SK-N-SH (cell line): ENCODE results near the gene LMX1A. TPM values are rescaled to one million over a fixed set of nuclear protein-coding genes. Genes with fewer than 3 reads are reported as not detected.

Source experiments
- CTCF ChIA-PET: fragments of 300-600, 350-600 bp; formaldehyde crosslinking; extraction: SDS; loops from one replicate; lab custom pipeline; 2021; lab: Yijun Ruan, JAX
- POLR2A ChIA-PET: fragments of 350-600 bp; sonication (Branson Sonifier 250); formaldehyde crosslinking; extraction: SDS; loops from one replicate; lab custom pipeline; 2020; ENCODE audit warnings: antibody characterized with exemption, inconsistent platforms; lab: Yijun Ruan, JAX
- DNase-seq: peaks from one replicate; pipeline ENCODE4 v3.0.0; 2012
- H2AFZ ChIP-seq: fragments of 200-600 bp; sonication (generic); 2 replicates; pipeline ENCODE4 v1.8.1; 2016; ENCODE audit warnings: antibody characterized with exemption, mild to moderate bottlenecking, low read depth
- H3F3A ChIP-seq: fragments of 200-600 bp; sonication (generic); replicated peaks from 2 replicates; pipeline ENCODE3; 2016; ENCODE audit warnings: antibody characterized with exemption, mild to moderate bottlenecking; ENCODE audit not compliant: insufficient read depth
- H3K27ac ChIP-seq, 2 experiments: fragments of 200-500 bp in 1 of 2; fragments of 200-600 bp in 1 of 2; sonication (Bioruptor generic) in 1 of 2; sonication (generic), shearing (Covaris generic) in 1 of 2; 2 replicates each; pipeline versions ENCODE4 v1.5.1 to v1.6.1; 2014 to 2016; ENCODE audit warnings: low read depth in 2 of 2, inconsistent platforms in 1 of 2, low read length in 1 of 2, mild to moderate bottlenecking in 1 of 2, mixed read lengths in 1 of 2
- H3K27me3 ChIP-seq: fragments of 200-600 bp; sonication (generic), shearing (Covaris generic); 2 replicates; pipeline ENCODE4 v1.6.1; 2016; ENCODE audit warnings: mixed run types; ENCODE audit not compliant: insufficient read depth
- H3K36me3 ChIP-seq, 2 experiments: fragments of 200-500 bp in 1 of 2; fragments of 200-600 bp in 1 of 2; sonication (Bioruptor generic) in 1 of 2; sonication (generic) in 1 of 2; replicated peaks in 1 of 2; 2 replicates each; pipeline versions ENCODE3 to v1.5.1; 2014 to 2016; ENCODE audit warnings: low read length in 1 of 2, mild to moderate bottlenecking in 1 of 2; ENCODE audit not compliant: insufficient read depth in 2 of 2, control insufficient read depth in 1 of 2
- H3K4me1 ChIP-seq, 2 experiments: fragments of 200-500 bp in 1 of 2; fragments of 200-600 bp in 1 of 2; sonication (Bioruptor generic) in 1 of 2; sonication (generic), shearing (Covaris generic) in 1 of 2; 2 replicates each; pipeline versions ENCODE4 v1.5.1 to v1.6.1; 2014 to 2016; ENCODE audit warnings: low read depth in 1 of 2, low read length in 1 of 2, mixed run types in 1 of 2; ENCODE audit not compliant: insufficient read depth in 2 of 2, control insufficient read depth in 1 of 2
- H3K4me2 ChIP-seq: fragments of 200-600 bp; sonication (generic), shearing (Covaris generic); 2 replicates; pipeline ENCODE4 v1.6.1; 2017; ENCODE audit warnings: mixed run types
- H3K4me3 ChIP-seq, 2 experiments: fragments of 200-500 bp in 1 of 2; fragments of 200-600 bp in 1 of 2; sonication (Bioruptor generic) in 1 of 2; sonication (generic), shearing (Covaris generic) in 1 of 2; 2 replicates each; pipeline versions ENCODE4 v1.5.1 to v1.8.1; 2014 to 2016; ENCODE audit warnings: low read depth in 2 of 2, inconsistent platforms in 1 of 2, low read length in 1 of 2, mild to moderate bottlenecking in 1 of 2, mixed read lengths in 1 of 2, moderate library complexity in 1 of 2
- H3K79me2 ChIP-seq: fragments of 200-600 bp; sonication (generic); 2 replicates; pipeline ENCODE4 v1.8.1; 2017; ENCODE audit warnings: mild to moderate bottlenecking; ENCODE audit not compliant: insufficient read depth
- H3K9ac ChIP-seq: fragments of 200-600 bp; sonication (generic); 2 replicates; pipeline ENCODE4 v1.6.1; 2017; ENCODE audit warnings: mixed run types
- H3K9me2 ChIP-seq: fragments of 200-600 bp; sonication (generic); 2 replicates; pipeline ENCODE4 v1.6.1; 2017; ENCODE audit warnings: mixed run types
- H3K9me3 ChIP-seq: fragments of 200-600 bp; sonication (generic); 2 replicates; pipeline ENCODE4 v1.6.1; 2017; ENCODE audit warnings: mixed run types, mild to moderate bottlenecking, moderate library complexity
- H4K20me1 ChIP-seq: fragments of 200-600 bp; sonication (generic); 2 replicates; pipeline ENCODE4 v1.6.1; 2017; ENCODE audit warnings: mild to moderate bottlenecking, mixed run types; ENCODE audit not compliant: insufficient read depth
- MEF2A ChIP-seq: IDR thresholded peaks from 2 replicates; pipeline ENCODE4 v1.4.0; 2012; ENCODE audit warnings: low read depth, borderline replicate concordance
- NRF1 ChIP-seq: IDR thresholded peaks from 2 replicates; pipeline ENCODE4 v1.6.1; 2012; ENCODE audit warnings: low read depth, mild to moderate bottlenecking, low read length
- RAD21 ChIP-seq: IDR thresholded peaks from 2 replicates; pipeline ENCODE4 v1.6.1; 2012; ENCODE audit warnings: mild to moderate bottlenecking, low read length
- RCOR1 ChIP-seq: fragments of 150-350 bp; IDR thresholded peaks from 2 replicates; pipeline ENCODE4 v1.6.1; 2017; ENCODE audit warnings: antibody characterized with exemption, low read length
- RFX5 ChIP-seq: IDR thresholded peaks from 2 replicates; pipeline ENCODE4 v1.6.1; 2012; ENCODE audit warnings: mild to moderate bottlenecking, improper control_type of control experiment, low read length
- SIN3A ChIP-seq: IDR thresholded peaks from 2 replicates; pipeline ENCODE4 v1.6.1; 2012; ENCODE audit warnings: low read depth, mild to moderate bottlenecking, low read length, moderate library complexity, borderline replicate concordance
- SMC3 ChIP-seq: IDR thresholded peaks from 2 replicates; pipeline ENCODE4 v1.6.1; 2012; ENCODE audit warnings: low read depth, low read length, improper control_type of control experiment
- ZBTB33 ChIP-seq: IDR thresholded peaks from 2 replicates; pipeline ENCODE4 v1.4.0; 2012; ENCODE audit warnings: low read depth, borderline replicate concordance
- whole genome bisulfite sequencing: methylation state at CpG from one replicate; pipeline ENCODE4 v1.1.6; 2017; ENCODE audit warnings: low lambda C conversion rate; 5-methylcytosine and 5-hydroxymethylcytosine counted together
- polyA plus RNA-seq, 3 experiments: library from polyadenylated mRNA; depleted of rRNA; stranded (reverse); fragments of >200 nt; gene quantifications; 2 replicates each; pipeline ENCODE4 v1.2.3, GENCODE V29; 2012
- TF ChIP-seq, protein P1 (sequence below): IDR thresholded peaks from 2 replicates; pipeline ENCODE4 v1.4.0; 2012; ENCODE audit warnings: low read depth, borderline replicate concordance
- TF ChIP-seq, protein P2 (sequence below): fragments of 200-600 bp; sonication (generic); IDR thresholded peaks from 2 replicates; pipeline ENCODE4 v1.6.1; 2017; ENCODE audit warnings: antibody characterized with exemption, mild to moderate bottlenecking, moderate library complexity

LMX1A gene
- polyA plus RNA-seq, 1 of the 3 experiments (the other 2 are of a cell fraction), result not detected

GRCh38 chr1:165367375-165367993 lies 11.0 kb upstream of the LMX1A start:
- no peak overlapping the region for H3K4me2 ChIP-seq
- no peaks in the 10 kb centered on the region for H3K79me2 ChIP-seq
- H3K4me3 ChIP-seq, result no peak overlapping the region; a peak in 1 of 4 replicates
- no peaks in the 10 kb centered on the region for H3K36me3 ChIP-seq
- CTCF ChIA-PET, result interaction anchor here (0.6 to 5.6 kb wide), 60 partner anchors 9 to 279 kb away, joined by 3 to 124 read pairs (median 4); partner anchors contain the start of gene LMX1A
- H3K4me1 ChIP-seq, result no peaks in the 10 kb centered on the region
- POLR2A ChIA-PET, result no interaction called here
- TF ChIP-seq, protein P1, sequence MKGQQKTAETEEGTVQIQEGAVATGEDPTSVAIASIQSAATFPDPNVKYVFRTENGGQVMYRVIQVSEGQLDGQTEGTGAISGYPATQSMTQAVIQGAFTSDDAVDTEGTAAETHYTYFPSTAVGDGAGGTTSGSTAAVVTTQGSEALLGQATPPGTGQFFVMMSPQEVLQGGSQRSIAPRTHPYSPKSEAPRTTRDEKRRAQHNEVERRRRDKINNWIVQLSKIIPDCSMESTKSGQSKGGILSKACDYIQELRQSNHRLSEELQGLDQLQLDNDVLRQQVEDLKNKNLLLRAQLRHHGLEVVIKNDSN, result no peak
- TF ChIP-seq RAD21 (peak; percentile 44), SMC3 (peak; percentile 56), SIN3A (no peak), NRF1 (no peak), RCOR1 (no peak), MEF2A (no peak)
- TF ChIP-seq, protein P2, sequence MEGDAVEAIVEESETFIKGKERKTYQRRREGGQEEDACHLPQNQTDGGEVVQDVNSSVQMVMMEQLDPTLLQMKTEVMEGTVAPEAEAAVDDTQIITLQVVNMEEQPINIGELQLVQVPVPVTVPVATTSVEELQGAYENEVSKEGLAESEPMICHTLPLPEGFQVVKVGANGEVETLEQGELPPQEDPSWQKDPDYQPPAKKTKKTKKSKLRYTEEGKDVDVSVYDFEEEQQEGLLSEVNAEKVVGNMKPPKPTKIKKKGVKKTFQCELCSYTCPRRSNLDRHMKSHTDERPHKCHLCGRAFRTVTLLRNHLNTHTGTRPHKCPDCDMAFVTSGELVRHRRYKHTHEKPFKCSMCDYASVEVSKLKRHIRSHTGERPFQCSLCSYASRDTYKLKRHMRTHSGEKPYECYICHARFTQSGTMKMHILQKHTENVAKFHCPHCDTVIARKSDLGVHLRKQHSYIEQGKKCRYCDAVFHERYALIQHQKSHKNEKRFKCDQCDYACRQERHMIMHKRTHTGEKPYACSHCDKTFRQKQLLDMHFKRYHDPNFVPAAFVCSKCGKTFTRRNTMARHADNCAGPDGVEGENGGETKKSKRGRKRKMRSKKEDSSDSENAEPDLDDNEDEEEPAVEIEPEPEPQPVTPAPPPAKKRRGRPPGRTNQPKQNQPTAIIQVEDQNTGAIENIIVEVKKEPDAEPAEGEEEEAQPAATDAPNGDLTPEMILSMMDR, result peak; percentile 94
- TF ChIP-seq, all 33 proteins: peak for 3
- H3K9me2 ChIP-seq, result no peaks in the 10 kb centered on the region
- 34% methylated on average over 7 of the region's 7 CpGs for WGBS
- peak; percentile 81 for DNase-seq
- no peaks in the 10 kb centered on the region for H4K20me1 ChIP-seq
- H3K9ac ChIP-seq, result no peak overlapping the region
- H2AFZ ChIP-seq, result no peak overlapping the region
- no peaks in the 10 kb centered on the region for H3K9me3 ChIP-seq
- H3K27me3 ChIP-seq, result no peaks in the 10 kb centered on the region
- H3K27ac ChIP-seq, result no peak overlapping the region
- no peaks in the 10 kb centered on the region for H3F3A ChIP-seq

GRCh38 chr1:165365341-165365740 lies 8.8 kb upstream of the LMX1A start:
- 12% methylated on average over 2 of the region's 2 CpGs for WGBS
- no peaks in the 10 kb centered on the region for H3K36me3 ChIP-seq

More at GRCh38 chr1:165365341-165365740, 8.8 kb upstream of the LMX1A start:
- no peak overlapping the region for H3K27ac ChIP-seq
- no peaks in the 10 kb centered on the region for H3K4me1 ChIP-seq
- H3K4me2 ChIP-seq, result no peak overlapping the region
- TF ChIP-seq RFX5 (no peak), ZBTB33 (no peak), RCOR1 (no peak)
- H3K9ac ChIP-seq, result no peak overlapping the region
- H4K20me1 ChIP-seq, result no peaks in the 10 kb centered on the region
- no peak overlapping the region for H2AFZ ChIP-seq
- no peaks in the 10 kb centered on the region for H3K9me3 ChIP-seq
- ChIA-PET CTCF (interaction anchor here (0.8 to 5.6 kb wide), 4 partner anchors 7 to 251 kb away, joined by 3 to 75 read pairs (median 3); partner anchors contain the start of gene LMX1A), POLR2A (no interaction called here)
- no peak overlapping the region for H3K4me3 ChIP-seq
- DNase-seq, result no peak
- no peaks in the 10 kb centered on the region for H3K79me2 ChIP-seq
- no peaks in the 10 kb centered on the region for H3F3A ChIP-seq
- H3K9me2 ChIP-seq, result no peaks in the 10 kb centered on the region
- no peaks in the 10 kb centered on the region; the same call in 1 of the 2 replicates for H3K27me3 ChIP-seq
